A549 (cell line): ENCODE results near the gene MAPKAPK5.

ENCODE experiments used
- BHLHE40 ChIP-seq: IDR thresholded peaks from 2 replicates; pipeline ENCODE4 v1.6.1; 2012; ENCODE audit warnings: low read depth, low read length, inconsistent platforms
- CTCF ChIP-seq: fragments of >200 bp; sonication (Bioruptor Twin); formaldehyde crosslinking; IDR thresholded peaks from 3 replicates; pipeline ENCODE4 v1.5.1; 2016
- ESRRA ChIP-seq: fragments of 150-350 bp; IDR thresholded peaks from 2 replicates; pipeline ENCODE4 v1.6.1; 2014; ENCODE audit warnings: mild to moderate bottlenecking, low read length, borderline replicate concordance

- no peak for TF ChIP-seq CTCF
- no peak for TF ChIP-seq ESRRA
- no peak for TF ChIP-seq BHLHE40
Measured at GRCh38 chr12:111803038-111803626, 38.9 kb upstream of the MAPKAPK5 start.
